Esophagus squamous epithelium (tissue), 5 donors: ENCODE measurements around the gene GBA2. TPM values are rescaled to one million over a fixed set of nuclear protein-coding genes. Genes with fewer than 3 reads are reported as not detected.

Experiments
- DNase-seq: peaks from one replicate; lab custom pipeline; 2025; lab: John Stamatoyannopoulos, UW
- H3K27ac ChIP-seq, 4 donors: fragments of 200-600 bp; sonication (generic); one replicate each; pipeline ENCODE4 v1.5.1; 2016 to 2019; ENCODE audit warnings: mild to moderate bottlenecking in 1 of 4
- H3K27me3 ChIP-seq, 4 donors: fragments of 200-600 bp; sonication (generic); 1 replicate in 3 of 4; 2 replicates in 1 of 4; pipeline versions ENCODE4 v1.5.1 to v1.6.0; 2017 to 2021; ENCODE audit warnings: antibody characterized with exemption in 1 of 4
- H3K36me3 ChIP-seq, 3 donors: fragments of 200-600 bp; sonication (generic); one replicate each; pipeline ENCODE4 v1.5.1; 2016 to 2019
- H3K4me1 ChIP-seq, 3 donors: fragments of 200-600 bp; sonication (generic); one replicate each; pipeline ENCODE4 v1.5.1; 2017 to 2019
- H3K4me3 ChIP-seq, 4 donors: fragments of 200-600 bp; sonication (generic); 1 replicate in 3 of 4; 2 replicates in 1 of 4; pipeline ENCODE4 v1.5.1; 2016 to 2019; ENCODE audit warnings: mild to moderate bottlenecking in 2 of 4, moderate library complexity in 1 of 4
- H3K9me3 ChIP-seq, 3 donors: fragments of 200-600 bp; sonication (generic); one replicate each; pipeline ENCODE4 v1.5.1; 2016 to 2019
- CTCF ChIP-seq, 6 experiments: fragments of 450-650 bp in 4 of 6; fragments of 200-600 bp in 2 of 6; sonication (generic) in 2 of 6; IDR thresholded peaks; one replicate each; pipeline ENCODE4 v1.5.1; 2016 to 2019; ENCODE audit warnings: antibody characterized with exemption in 6 of 6, mild to moderate bottlenecking in 4 of 6, moderate library complexity in 4 of 6
- POLR2A ChIP-seq, 4 donors: fragments of 450-650 bp; IDR thresholded peaks; one replicate each; pipeline ENCODE4 v1.6.1; 2017; ENCODE audit warnings: antibody characterized with exemption in 4 of 4, mild to moderate bottlenecking in 4 of 4, moderate library complexity in 3 of 4
- WGBS, 2 donors: methylation state at CpG; one replicate each; pipeline ENCODE4 v1.1.5; 2018; 5-methylcytosine and 5-hydroxymethylcytosine counted together
- intact Hi-C: fragments of 100-400 bp; cut with DNase I; formaldehyde crosslinking; loops from one replicate; pipeline ENCODE4 v1.15.0; 2022
- total RNA-seq, 4 donors: library from RNA; depleted of rRNA; stranded (reverse); fragments of >200 nt; gene quantifications; one replicate each; pipeline ENCODE4 v1.1.0, GENCODE V29; 2016
- donor health status: DM: yes; HTN: yes; CAD: no.

The GBA2 gene
- total RNA-seq, 4 donors from 2014 or later = 14.1 to 61.8 (median 42.0) TPM

- Histone ChIP-seq H3K36me3 (peaks cover 0 to 10% (median 0%) of the 10 kb centered on the region in 3 donors), H3K4me1 (peaks cover 9 to 49% (median 21%) of the 10 kb centered on the region in 3 donors), H3K27ac (no peak overlapping the region), H3K9me3 (no peaks in the 10 kb centered on the region), H3K27me3 (peaks cover 0 to 70% (median 0%) of the 10 kb centered on the region in 4 donors), H3K4me3 (no peak overlapping the region)
- WGBS, 2 donors = 93 to 95% methylated on average over 3 to 4 of the region's 4 CpGs
- TF ChIP-seq CTCF (IDR thresholded peaks at IDR 0.05) = no peak
- TF ChIP-seq POLR2A (IDR thresholded peaks at IDR 0.05) = no peak
- intact Hi-C loops = no loop called here
- no peak for DNase-seq
Observed at GRCh38 chr9:35759795-35760194, 10.8 kb upstream of the GBA2 start.

- H3K27ac ChIP-seq = peak overlapping the region in 1 of 4 donors; percentile 85
- 58 to 63% methylated on average over 3 of the region's 3 CpGs for WGBS, 2 donors
Observed at GRCh38 chr9:35758475-35759050, 9.5 kb upstream of the GBA2 start.

GRCh38 chr9:35757892-35758275, 8.9 kb upstream of the GBA2 start:
- Histone ChIP-seq H3K27me3 (peaks cover 0 to 67% (median 0%) of the 10 kb centered on the region in 4 donors), H3K27ac (peak overlapping the region in 2 of 4 donors; percentile 67 to 85), H3K4me1 (peaks cover 9 to 41% (median 21%) of the 10 kb centered on the region in 3 donors), H3K4me3 (peak overlapping the region in 1 of 4 donors; percentile 69), H3K36me3 (peaks cover 3 to 29% (median 4%) of the 10 kb centered on the region in 3 donors), H3K9me3 (no peaks in the 10 kb centered on the region)
- TF ChIP-seq POLR2A (IDR thresholded peaks at IDR 0.05) (no peak), CTCF (IDR thresholded peaks at IDR 0.05) (no peak)
- intact Hi-C loops = no loop called here
- DNase-seq = no peak

More at GRCh38 chr9:35758475-35759050, 9.5 kb upstream of the GBA2 start:
- H3K27me3 ChIP-seq = peaks cover 0 to 67% (median 0%) of the 10 kb centered on the region in 4 donors
- intact Hi-C loops = no loop called here
- peaks cover 0 to 22% (median 3%) of the 10 kb centered on the region in 3 donors for H3K36me3 ChIP-seq
- no peak for TF ChIP-seq CTCF (IDR thresholded peaks at IDR 0.05)
- TF ChIP-seq POLR2A (IDR thresholded peaks at IDR 0.05) = no peak
- H3K4me3 ChIP-seq = no peak overlapping the region
- peaks cover 9 to 48% (median 21%) of the 10 kb centered on the region in 3 donors for H3K4me1 ChIP-seq
- DNase-seq = no peak
- H3K9me3 ChIP-seq = no peaks in the 10 kb centered on the region

- Histone ChIP-seq H3K4me1 (peaks cover 9 to 36% (median 21%) of the 10 kb centered on the region in 3 donors), H3K27me3 (peaks cover 0 to 66% (median 0%) of the 10 kb centered on the region in 4 donors), H3K36me3 (peaks cover 3 to 34% (median 10%) of the 10 kb centered on the region in 3 donors), H3K4me3 (peak overlapping the region; percentile 24 to 69 (median 51)), H3K9me3 (no peaks in the 10 kb centered on the region), H3K27ac (peak overlapping the region; percentile 55 to 87 (median 76))
- 6 to 13% methylated on average over 12 to 17 of the region's 20 CpGs for WGBS, 2 donors
- intact Hi-C loops = no loop called here
- DNase-seq = no peak
- TF ChIP-seq POLR2A (IDR thresholded peaks at IDR 0.05) (no peak), CTCF (IDR thresholded peaks at IDR 0.05) (no peak)
Observed at GRCh38 chr9:35757226-35757891, 8.3 kb upstream of the GBA2 start.
